K562 (cell line): Measurements from ENCODE around the gene ZNF236. TPM values are rescaled to one million over a fixed set of nuclear protein-coding genes. Genes with fewer than 3 reads are reported as not detected.

Source experiments
- ATAC-seq: fragments of 200-7000 bp; cut with Tn5 transposase; 3 replicates; pipeline ENCODE4 v1.9.1; 2020; ENCODE audit warnings: moderate library complexity
- BruUV-seq: library from RNA; stranded (reverse); fragments of 400-500 nt; replicated peaks from 2 replicates; lab custom pipeline; 2021; lab: Mats Ljungman, UMichigan
- CTCF ChIA-PET: fragments of 300-600 bp; formaldehyde crosslinking; extraction: SDS; loops from one replicate; lab custom pipeline; 2021; ENCODE audit warnings: low intra/inter-chr PET ratio; lab: Yijun Ruan, JAX
- POLR2A ChIA-PET: fragments of 300-600, 350-650 bp; sonication (Branson Sonifier 250); formaldehyde crosslinking; extraction: SDS; loops from one replicate; lab custom pipeline; 2021; ENCODE audit warnings: antibody characterized with exemption, inconsistent platforms; lab: Yijun Ruan, JAX
- DNase-seq, 4 experiments: peaks; one replicate each; pipeline versions ENCODE4 v3.0.0 to v3.0.0-alpha.2; 2011 to 2018; ENCODE audit warnings: low spot score in 3 of 4, mixed read lengths in 3 of 4; ENCODE audit errors: extremely low read depth in 1 of 4
- FAIRE-seq: peaks from 2 replicates; lab custom pipeline; 2011; peaks lifted over from hg19 to GRCh38; lab: Jason Lieb, UNC
- H2AFZ ChIP-seq: 2 replicates; pipeline ENCODE4 v1.6.0; 2011; ENCODE audit warnings: low read depth, low read length, control low read depth, inconsistent platforms
- H3K27ac ChIP-seq: fragments of 200-600 bp; 3 replicates; pipeline ENCODE4 v1.8.0; 2011; ENCODE audit warnings: low read depth, mild to moderate bottlenecking, control low read depth, inconsistent platforms, low read length, moderate library complexity, mixed read lengths; ENCODE audit errors: extremely low read depth
- H3K27me3 ChIP-seq, 2 experiments: fragments of 300-600 bp in 1 of 2; 2 replicates in 1 of 2; 3 replicates in 1 of 2; pipeline versions ENCODE4 v1.6.0 to v1.8.0; 2011; ENCODE audit warnings: inconsistent platforms in 2 of 2, low read length in 2 of 2, mild to moderate bottlenecking in 1 of 2, mixed read lengths in 1 of 2, moderate library complexity in 1 of 2; ENCODE audit not compliant: control insufficient read depth in 2 of 2, insufficient read depth in 2 of 2
- H3K36me3 ChIP-seq: fragments of 300-600 bp; 3 replicates; pipeline ENCODE4 v1.8.0; 2011; ENCODE audit warnings: mild to moderate bottlenecking, low read length, inconsistent platforms; ENCODE audit not compliant: control insufficient read depth, insufficient read depth
- H3K4me1 ChIP-seq, 2 experiments: fragments of 200-600 bp in 1 of 2; replicated peaks in 1 of 2; 2 replicates in 1 of 2; 3 replicates in 1 of 2; pipeline versions ENCODE4 v1.5.1 to v1.8.0; 2011; ENCODE audit warnings: inconsistent platforms in 2 of 2, low read length in 2 of 2, mild to moderate bottlenecking in 1 of 2, mixed read lengths in 1 of 2, moderate library complexity in 1 of 2; ENCODE audit not compliant: control insufficient read depth in 2 of 2, insufficient read depth in 2 of 2
- H3K4me2 ChIP-seq: 2 replicates; pipeline ENCODE4 v1.6.1; 2011; ENCODE audit warnings: low read length, control low read depth, inconsistent platforms, mixed read lengths; ENCODE audit not compliant: insufficient read depth
- H3K4me3 ChIP-seq: fragments of 200-600 bp; sonication (generic), shearing (Covaris generic); 2 replicates; pipeline ENCODE4 v1.5.1; 2016; ENCODE audit warnings: control low read depth, inconsistent platforms
- H3K79me2 ChIP-seq: fragments of 200-600 bp; 3 replicates; pipeline ENCODE4 v1.8.0; 2011; ENCODE audit warnings: low read length, inconsistent platforms; ENCODE audit not compliant: control insufficient read depth, insufficient read depth
- H3K9ac ChIP-seq, 2 experiments: 2 replicates each; pipeline versions ENCODE4 v1.6.0 to v1.6.1; 2011; ENCODE audit warnings: low read depth in 2 of 2, low read length in 2 of 2, control low read depth in 1 of 2, inconsistent platforms in 1 of 2, mild to moderate bottlenecking in 1 of 2, mixed read lengths in 1 of 2; ENCODE audit not compliant: insufficient read depth in 1 of 2
- H3K9me1 ChIP-seq: one replicate; pipeline ENCODE4 v1.6.0; 2011; ENCODE audit warnings: inconsistent platforms, mild to moderate bottlenecking, low read length, moderate library complexity; ENCODE audit not compliant: control insufficient read depth, insufficient read depth
- H3K9me3 ChIP-seq: replicated peaks from 2 replicates; pipeline ENCODE4 v1.5.1; 2011; ENCODE audit warnings: low read depth, low read length, inconsistent platforms; ENCODE audit not compliant: control insufficient read depth, insufficient read depth
- H4K20me1 ChIP-seq: replicated peaks from 2 replicates; pipeline ENCODE4 v1.6.1; 2011; ENCODE audit warnings: low read length, inconsistent platforms, mixed read lengths; ENCODE audit not compliant: control insufficient read depth, insufficient read depth
- HSF4 ChIP-seq: fragments of 250-450 bp; sonication (Bioruptor Pico); IDR thresholded peaks from 2 replicates; pipeline ENCODE4 v2.1.2; 2022; ENCODE audit warnings: mild to moderate bottlenecking, moderate library complexity, borderline replicate concordance
- ILK ChIP-seq: fragments of 450-650 bp; IDR thresholded peaks from 2 replicates; pipeline ENCODE4 v1.6.1; 2016; ENCODE audit warnings: missing genetic modification characterization, low read depth, mild to moderate bottlenecking, missing compliant biosample characterization, moderate library complexity, borderline replicate concordance
- SIN3B ChIP-seq: fragments of 450-650 bp; IDR thresholded peaks from 2 replicates; pipeline ENCODE4 v1.6.1; 2017; ENCODE audit warnings: low read depth, mild to moderate bottlenecking, moderate library complexity
- SNRNP70 ChIP-seq: fragments of 200-400 bp; formaldehyde crosslinking; optimal IDR thresholded peaks from 2 replicates; pipeline ENCODE3; 2017; ENCODE audit warnings: low read depth, low read length
- TCF3 ChIP-seq: sonication (generic); formaldehyde crosslinking; IDR thresholded peaks from 2 replicates; pipeline ENCODE4 v1.4.0; 2020; ENCODE audit warnings: mild to moderate bottlenecking, missing genetic modification reagents
- ZNF121 ChIP-seq: sonication (generic); formaldehyde crosslinking; conservative IDR thresholded peaks from 2 replicates; pipeline ENCODE4 v1.8.0; 2022; ENCODE audit warnings: missing genetic modification reagents
- WGBS: fragments of 100-300 bp; shearing (Covaris generic); methylation state at CpG from one replicate; pipeline ENCODE4 v1.1.6; 2016; ENCODE audit warnings: low coverage, mixed read lengths; ENCODE audit not compliant: insufficient coverage; ENCODE audit errors: missing lambda C conversion rate; 5-methylcytosine and 5-hydroxymethylcytosine counted together
- in situ Hi-C: fragments of 300-500 bp; cut with MboI; formaldehyde crosslinking; loops from 4 replicates; pipeline ENCODE4 v1.15.0; 2018; ENCODE audit warnings: inconsistent platforms, mixed read lengths
- intact Hi-C: fragments of 100-400 bp; cut with micrococcal nuclease; formaldehyde crosslinking; loops from 2 replicates; pipeline ENCODE4 v1.14.2; 2022
- polyA plus RNA-seq, 8 experiments: library from polyadenylated mRNA; depleted of rRNA in 4 of 8; stranded (reverse) in 5 of 8; unstranded in 3 of 8; fragments of >200 nt; fragmentation: Nextera tagmentation in 2 of 8; fragmentation: Illumina TruSeq in 1 of 8; extraction: Ambion mirVana in 2 of 8; extraction: Trizol in 1 of 8; gene quantifications; 2 replicates each; pipeline versions ENCODE4 v1.2.1 to v1.2.3, GENCODE V29; 2011 to 2014; ENCODE audit warnings: inconsistent platforms in 1 of 8, missing spikeins in 1 of 8
- total RNA-seq, 7 experiments: library from RNA; depleted of rRNA in 6 of 7; stranded (reverse); fragments of >200 nt in 6 of 7; fragmentation: Illumina TruSeq in 2 of 7; extraction: Trizol in 2 of 7; gene quantifications; 2 replicates each; pipeline versions ENCODE4 v1.2.1 to v1.2.3, GENCODE V29; 2011 to 2021; ENCODE audit warnings: low replicate concordance in 1 of 7
- TF ChIP-seq, protein P1 (sequence below), 2 experiments: fragments of 450-650 bp; formaldehyde crosslinking in 1 of 2; IDR thresholded peaks; 2 replicates each; pipeline versions ENCODE4 v1.4.0 to v1.6.1; 2014 to 2020; ENCODE audit warnings: mild to moderate bottlenecking in 2 of 2, borderline replicate concordance in 1 of 2, low read depth in 1 of 2
- TF ChIP-seq, protein P2 (sequence below): fragments of 450-650 bp; formaldehyde crosslinking; IDR thresholded peaks from 2 replicates; pipeline ENCODE4 v1.4.0; 2022; ENCODE audit warnings: mild to moderate bottlenecking, moderate library complexity
- TF ChIP-seq, protein P3 (sequence below): IDR thresholded peaks from 3 replicates; pipeline ENCODE4 v1.6.1; 2011; ENCODE audit warnings: borderline replicate concordance, mild to moderate bottlenecking, moderate library complexity; ENCODE audit not compliant: insufficient read length; ENCODE audit errors: extremely low read depth

The ZNF236 gene
- total and polyA plus RNA-seq, 9 of the 15 experiments (the other 6 are each of a cell fraction or from before 2014, with no cell fraction given) = 0.35 to 8.7 (median 3.4) TPM

DNA sequence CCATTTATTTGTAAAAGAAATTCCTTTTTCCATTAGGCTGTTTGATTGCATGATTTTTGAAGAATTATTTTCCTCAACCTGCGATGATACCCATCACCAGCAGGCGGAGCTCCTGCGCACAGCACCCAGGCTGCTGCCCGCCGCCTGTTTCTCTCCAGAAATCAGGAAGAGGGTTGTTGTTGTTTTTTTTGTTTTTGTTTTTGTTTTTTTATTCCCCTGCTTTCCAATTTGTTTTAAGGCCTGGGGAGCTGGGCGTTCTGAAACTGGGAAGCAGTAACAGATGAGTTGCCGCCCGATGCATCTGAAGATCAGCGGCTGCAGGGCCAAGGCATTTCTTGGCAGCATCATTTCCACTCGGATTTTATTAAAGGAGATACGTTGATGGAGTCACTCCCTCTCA lies 178.2 kb downstream of the ZNF236 start:
- H3K4me2 ChIP-seq = no peak overlapping the region
- TF ChIP-seq TCF3 (no peak), SNRNP70 (no peak), SIN3B (no peak), ZNF121 (CRISPR knock-in tag) (no peak), ILK (tag) (no peak), HSF4 (no peak)
- TF ChIP-seq, protein P1, sequence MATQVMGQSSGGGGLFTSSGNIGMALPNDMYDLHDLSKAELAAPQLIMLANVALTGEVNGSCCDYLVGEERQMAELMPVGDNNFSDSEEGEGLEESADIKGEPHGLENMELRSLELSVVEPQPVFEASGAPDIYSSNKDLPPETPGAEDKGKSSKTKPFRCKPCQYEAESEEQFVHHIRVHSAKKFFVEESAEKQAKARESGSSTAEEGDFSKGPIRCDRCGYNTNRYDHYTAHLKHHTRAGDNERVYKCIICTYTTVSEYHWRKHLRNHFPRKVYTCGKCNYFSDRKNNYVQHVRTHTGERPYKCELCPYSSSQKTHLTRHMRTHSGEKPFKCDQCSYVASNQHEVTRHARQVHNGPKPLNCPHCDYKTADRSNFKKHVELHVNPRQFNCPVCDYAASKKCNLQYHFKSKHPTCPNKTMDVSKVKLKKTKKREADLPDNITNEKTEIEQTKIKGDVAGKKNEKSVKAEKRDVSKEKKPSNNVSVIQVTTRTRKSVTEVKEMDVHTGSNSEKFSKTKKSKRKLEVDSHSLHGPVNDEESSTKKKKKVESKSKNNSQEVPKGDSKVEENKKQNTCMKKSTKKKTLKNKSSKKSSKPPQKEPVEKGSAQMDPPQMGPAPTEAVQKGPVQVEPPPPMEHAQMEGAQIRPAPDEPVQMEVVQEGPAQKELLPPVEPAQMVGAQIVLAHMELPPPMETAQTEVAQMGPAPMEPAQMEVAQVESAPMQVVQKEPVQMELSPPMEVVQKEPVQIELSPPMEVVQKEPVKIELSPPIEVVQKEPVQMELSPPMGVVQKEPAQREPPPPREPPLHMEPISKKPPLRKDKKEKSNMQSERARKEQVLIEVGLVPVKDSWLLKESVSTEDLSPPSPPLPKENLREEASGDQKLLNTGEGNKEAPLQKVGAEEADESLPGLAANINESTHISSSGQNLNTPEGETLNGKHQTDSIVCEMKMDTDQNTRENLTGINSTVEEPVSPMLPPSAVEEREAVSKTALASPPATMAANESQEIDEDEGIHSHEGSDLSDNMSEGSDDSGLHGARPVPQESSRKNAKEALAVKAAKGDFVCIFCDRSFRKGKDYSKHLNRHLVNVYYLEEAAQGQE (IDR thresholded peaks at IDR 0.05; ENCODE audit: borderline replicate concordance) = peak; percentile 49; the same call in 1 of the 2 replicates
- TF ChIP-seq, protein P1 (CRISPR knock-in tag; IDR thresholded peaks at IDR 0.05; ENCODE audit: low read depth) = no peak
- TF ChIP-seq, protein P2, sequence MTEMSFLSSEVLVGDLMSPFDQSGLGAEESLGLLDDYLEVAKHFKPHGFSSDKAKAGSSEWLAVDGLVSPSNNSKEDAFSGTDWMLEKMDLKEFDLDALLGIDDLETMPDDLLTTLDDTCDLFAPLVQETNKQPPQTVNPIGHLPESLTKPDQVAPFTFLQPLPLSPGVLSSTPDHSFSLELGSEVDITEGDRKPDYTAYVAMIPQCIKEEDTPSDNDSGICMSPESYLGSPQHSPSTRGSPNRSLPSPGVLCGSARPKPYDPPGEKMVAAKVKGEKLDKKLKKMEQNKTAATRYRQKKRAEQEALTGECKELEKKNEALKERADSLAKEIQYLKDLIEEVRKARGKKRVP (CRISPR knock-in tag) = no peak
- TF ChIP-seq, protein P3, sequence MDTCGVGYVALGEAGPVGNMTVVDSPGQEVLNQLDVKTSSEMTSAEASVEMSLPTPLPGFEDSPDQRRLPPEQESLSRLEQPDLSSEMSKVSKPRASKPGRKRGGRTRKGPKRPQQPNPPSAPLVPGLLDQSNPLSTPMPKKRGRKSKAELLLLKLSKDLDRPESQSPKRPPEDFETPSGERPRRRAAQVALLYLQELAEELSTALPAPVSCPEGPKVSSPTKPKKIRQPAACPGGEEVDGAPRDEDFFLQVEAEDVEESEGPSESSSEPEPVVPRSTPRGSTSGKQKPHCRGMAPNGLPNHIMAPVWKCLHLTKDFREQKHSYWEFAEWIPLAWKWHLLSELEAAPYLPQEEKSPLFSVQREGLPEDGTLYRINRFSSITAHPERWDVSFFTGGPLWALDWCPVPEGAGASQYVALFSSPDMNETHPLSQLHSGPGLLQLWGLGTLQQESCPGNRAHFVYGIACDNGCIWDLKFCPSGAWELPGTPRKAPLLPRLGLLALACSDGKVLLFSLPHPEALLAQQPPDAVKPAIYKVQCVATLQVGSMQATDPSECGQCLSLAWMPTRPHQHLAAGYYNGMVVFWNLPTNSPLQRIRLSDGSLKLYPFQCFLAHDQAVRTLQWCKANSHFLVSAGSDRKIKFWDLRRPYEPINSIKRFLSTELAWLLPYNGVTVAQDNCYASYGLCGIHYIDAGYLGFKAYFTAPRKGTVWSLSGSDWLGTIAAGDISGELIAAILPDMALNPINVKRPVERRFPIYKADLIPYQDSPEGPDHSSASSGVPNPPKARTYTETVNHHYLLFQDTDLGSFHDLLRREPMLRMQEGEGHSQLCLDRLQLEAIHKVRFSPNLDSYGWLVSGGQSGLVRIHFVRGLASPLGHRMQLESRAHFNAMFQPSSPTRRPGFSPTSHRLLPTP = no peak

More for the DNA sequence above, 178.2 kb downstream of the ZNF236 start:
- no peaks in the 10 kb centered on the region for H3K9me1 ChIP-seq
- H2AFZ ChIP-seq = no peak overlapping the region
- CTCF ChIA-PET = interaction anchor here (0.7 to 1.2 kb wide), 2 partner anchors 91 to 650 kb away, joined by 3 to 4 read pairs; no protein-coding TSS in a partner anchor
- H4K20me1 ChIP-seq = no peaks in the 10 kb centered on the region
- no peaks in the 10 kb centered on the region for H3K36me3 ChIP-seq
- DNase-seq (peak; percentile 32 to 61 (median 50)), ATAC-seq (0 out of 3 replicates have a peak, but pooled peaks have one; percentile 48), FAIRE-seq (peak; percentile 56)
- intact Hi-C loops = loop anchor here (5.0 to 10.0 kb wide), 2 partner anchors 54 to 647 kb away; no protein-coding TSS in a partner anchor
- WGBS = under 1% methylated on average over 11 of the region's 11 CpGs
- no peak overlapping the region for H3K9ac ChIP-seq
- in situ Hi-C loops = no loop called here
- H3K4me1 ChIP-seq = no peaks in the 10 kb centered on the region; a peak in 1 of 5 replicates
- POLR2A ChIA-PET = interaction anchor here (0.6 kb wide), 1 partner anchor 99 kb away, joined by 4 read pairs; no protein-coding TSS in a partner anchor
- no peaks in the 10 kb centered on the region for H3K9me3 ChIP-seq
- H3K27ac ChIP-seq = no peak overlapping the region
- BruUV-seq = no TSS peak
- H3K27me3 ChIP-seq = peaks cover 6 to 39% of the 10 kb centered on the region in 2 experiments; a peak in 4 of 5 replicates
- no peaks in the 10 kb centered on the region for H3K79me2 ChIP-seq
- H3K4me3 ChIP-seq = no peak overlapping the region
